WTC11 (cell line): ENCODE results near the gene AKAP7.

Experiments
- CREM ChIP-seq: sonication (generic); formaldehyde crosslinking; IDR thresholded peaks from 2 replicates; pipeline ENCODE4 v1.8.1; 2022; ENCODE audit warnings: mild to moderate bottlenecking, missing genetic modification reagents, moderate library complexity
- NR3C1 ChIP-seq: sonication (generic); formaldehyde crosslinking; conservative IDR thresholded peaks from 2 replicates; pipeline ENCODE4 v1.8.1; 2023; ENCODE audit warnings: low read depth, mild to moderate bottlenecking, missing genetic modification reagents
- TEAD1 ChIP-seq: sonication (generic); formaldehyde crosslinking; IDR thresholded peaks from 2 replicates; pipeline ENCODE4 v1.8.0; 2022; ENCODE audit warnings: mild to moderate bottlenecking, missing genetic modification reagents
- TF ChIP-seq, protein P1 (sequence below): fragments of 200-600 bp; IDR thresholded peaks from 2 replicates; pipeline ENCODE4 v1.8.0; 2022; ENCODE audit warnings: antibody characterized with exemption

DNA sequence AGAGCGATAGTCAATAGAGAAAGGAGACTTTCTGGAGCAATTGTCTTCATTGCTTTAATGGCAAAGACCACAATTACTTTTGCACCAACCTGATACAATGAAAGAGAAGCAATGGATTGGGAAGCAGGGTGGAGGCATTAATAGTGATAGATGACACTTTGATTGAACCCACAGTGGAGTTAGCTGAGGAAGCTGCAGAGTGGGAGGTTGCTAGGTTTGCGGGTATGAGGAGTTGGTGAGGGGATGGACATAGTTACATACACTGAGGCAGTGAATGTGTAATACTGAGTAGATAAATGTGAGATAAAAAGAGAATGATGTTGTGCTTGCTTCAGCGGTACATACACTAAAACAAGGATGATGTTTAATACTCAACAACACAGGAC lies 91.9 kb downstream of the AKAP7 start:
- no peak for TF ChIP-seq NR3C1
- TF ChIP-seq, protein P1, sequence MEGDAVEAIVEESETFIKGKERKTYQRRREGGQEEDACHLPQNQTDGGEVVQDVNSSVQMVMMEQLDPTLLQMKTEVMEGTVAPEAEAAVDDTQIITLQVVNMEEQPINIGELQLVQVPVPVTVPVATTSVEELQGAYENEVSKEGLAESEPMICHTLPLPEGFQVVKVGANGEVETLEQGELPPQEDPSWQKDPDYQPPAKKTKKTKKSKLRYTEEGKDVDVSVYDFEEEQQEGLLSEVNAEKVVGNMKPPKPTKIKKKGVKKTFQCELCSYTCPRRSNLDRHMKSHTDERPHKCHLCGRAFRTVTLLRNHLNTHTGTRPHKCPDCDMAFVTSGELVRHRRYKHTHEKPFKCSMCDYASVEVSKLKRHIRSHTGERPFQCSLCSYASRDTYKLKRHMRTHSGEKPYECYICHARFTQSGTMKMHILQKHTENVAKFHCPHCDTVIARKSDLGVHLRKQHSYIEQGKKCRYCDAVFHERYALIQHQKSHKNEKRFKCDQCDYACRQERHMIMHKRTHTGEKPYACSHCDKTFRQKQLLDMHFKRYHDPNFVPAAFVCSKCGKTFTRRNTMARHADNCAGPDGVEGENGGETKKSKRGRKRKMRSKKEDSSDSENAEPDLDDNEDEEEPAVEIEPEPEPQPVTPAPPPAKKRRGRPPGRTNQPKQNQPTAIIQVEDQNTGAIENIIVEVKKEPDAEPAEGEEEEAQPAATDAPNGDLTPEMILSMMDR, result no peak
- no peak for TF ChIP-seq CREM (CRISPR knock-in tag)
- no peak for TF ChIP-seq TEAD1 (CRISPR knock-in tag)
